ENCODE results near the gene AGMAT. TPM values are rescaled to one million over a fixed set of nuclear protein-coding genes. Genes with fewer than 3 reads are reported as not detected.
A peak's percentile ranks its signal among the peaks of the same experiment; 100 is the strongest.

The AGMAT gene
- total RNA-seq, 1 donor from 2014 or later = 30.1 TPM

DNA sequence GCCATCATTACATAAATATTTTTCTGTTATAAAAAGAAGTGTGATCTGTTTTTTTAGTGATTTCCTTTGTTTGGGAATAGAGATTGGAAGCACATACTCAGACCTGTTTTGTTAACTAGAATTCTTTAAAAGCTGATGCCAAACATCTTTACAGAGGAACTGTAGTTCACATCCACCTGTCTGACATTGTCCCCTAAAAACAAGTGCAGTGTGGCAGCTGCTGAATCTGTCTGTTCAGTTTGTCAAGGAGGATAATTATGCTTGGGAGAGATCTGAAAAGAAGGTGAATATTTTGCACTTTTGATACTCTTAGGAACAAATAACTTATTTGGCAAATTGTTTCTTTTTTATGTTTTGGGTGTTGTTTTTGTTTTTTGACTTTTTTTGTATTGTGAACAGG is 13.6 kb downstream of the AGMAT start:
- H3K4me3 Mint-ChIP-seq (ENCODE audit: low read depth) = no peak overlapping the region
- H3K4me1 Mint-ChIP-seq (ENCODE audit: low read depth) = peaks cover 2% of the 10 kb centered on the region
- H3K9me3 Mint-ChIP-seq = no peaks in the 10 kb centered on the region
- intact Hi-C loops (cut with micrococcal nuclease) = no loop called here
- no peak for DNase-seq (ENCODE audit: low spot score)
- peak overlapping the region; percentile 7 for H3K27ac Mint-ChIP-seq
- H3K36me3 Mint-ChIP-seq (ENCODE audit: low read depth) = peaks cover 54% of the 10 kb centered on the region
- H3K27me3 Mint-ChIP-seq (ENCODE audit: low read depth) = no peaks in the 10 kb centered on the region

DNA sequence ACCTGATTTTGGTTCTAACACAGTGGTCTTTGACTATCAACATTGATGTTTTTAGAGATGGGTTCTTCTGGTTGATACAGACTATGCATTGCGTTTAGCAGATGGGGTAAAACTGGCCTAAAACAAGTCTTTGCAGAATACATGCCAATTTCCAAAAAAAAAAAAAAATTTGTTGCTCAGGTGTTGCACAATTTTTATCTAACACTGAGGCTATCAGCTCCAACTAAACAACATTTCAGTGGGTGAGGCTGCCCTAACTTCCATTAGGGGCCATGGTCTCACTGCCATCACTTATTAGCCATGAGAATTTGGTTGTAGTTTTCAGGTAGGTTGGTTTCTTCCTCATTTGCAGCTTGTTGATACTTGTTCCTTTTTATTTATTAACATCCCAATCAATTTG is 14.0 kb downstream of the AGMAT start:
- no peaks in the 10 kb centered on the region for H3K27me3 Mint-ChIP-seq (ENCODE audit: low read depth)
- no peak overlapping the region for H3K4me3 Mint-ChIP-seq (ENCODE audit: low read depth)
- peaks cover 2% of the 10 kb centered on the region for H3K4me1 Mint-ChIP-seq (ENCODE audit: low read depth)
- intact Hi-C loops (cut with micrococcal nuclease) = no loop called here
- no peak overlapping the region for H3K27ac Mint-ChIP-seq
- peaks cover 58% of the 10 kb centered on the region for H3K36me3 Mint-ChIP-seq (ENCODE audit: low read depth)
- DNase-seq (ENCODE audit: low spot score) = no peak
- H3K9me3 Mint-ChIP-seq = no peaks in the 10 kb centered on the region

DNA sequence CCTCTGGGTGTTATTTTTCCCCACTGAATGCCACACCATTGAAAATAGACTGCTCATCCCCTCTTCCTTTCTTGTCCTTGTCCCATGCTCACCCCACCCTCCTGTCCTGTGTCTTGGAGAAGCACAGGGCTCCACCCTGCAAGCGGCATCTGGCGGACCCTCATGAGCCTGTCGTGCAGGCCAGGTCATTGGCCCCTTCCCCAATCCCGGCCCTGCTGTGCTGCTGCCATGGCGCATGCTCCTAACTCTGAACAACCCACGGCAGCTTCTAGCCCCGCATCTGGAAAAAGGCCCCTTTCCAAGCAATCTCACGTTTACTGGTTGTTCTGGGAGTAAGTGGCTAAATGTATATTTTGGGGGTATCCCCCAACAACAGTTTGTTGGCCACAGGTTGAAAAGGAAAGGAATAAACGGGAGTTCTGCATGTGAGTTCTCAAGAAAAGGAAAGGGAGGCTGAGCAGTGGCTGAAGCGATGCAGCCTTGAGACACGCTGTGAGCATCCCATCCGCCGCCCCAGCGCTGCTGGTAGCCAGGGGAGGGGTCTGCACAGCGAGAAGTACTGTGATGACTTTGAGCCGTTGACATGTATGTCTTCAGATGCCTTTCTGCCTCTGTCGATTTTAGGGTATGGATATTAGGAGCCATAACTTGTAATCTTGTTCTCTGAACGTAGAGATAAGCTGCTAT is 16.3 kb downstream of the AGMAT start:
- peaks cover 2% of the 10 kb centered on the region for H3K4me1 Mint-ChIP-seq (ENCODE audit: low read depth)
- H3K27ac Mint-ChIP-seq = no peak overlapping the region
- intact Hi-C loops (cut with micrococcal nuclease) = no loop called here
- H3K4me3 Mint-ChIP-seq (ENCODE audit: low read depth) = no peak overlapping the region
- no peaks in the 10 kb centered on the region for H3K27me3 Mint-ChIP-seq (ENCODE audit: low read depth)
- H3K36me3 Mint-ChIP-seq (ENCODE audit: low read depth) = peaks cover 64% of the 10 kb centered on the region
- no peaks in the 10 kb centered on the region for H3K9me3 Mint-ChIP-seq
- DNase-seq (ENCODE audit: low spot score) = no peak

GRCh38 chr1:15559189-15559810 is 25.6 kb downstream of the AGMAT start:
- H3K9me3 Mint-ChIP-seq = no peaks in the 10 kb centered on the region
- H3K27me3 Mint-ChIP-seq (ENCODE audit: low read depth) = no peaks in the 10 kb centered on the region
- peaks cover 30% of the 10 kb centered on the region for H3K36me3 Mint-ChIP-seq (ENCODE audit: low read depth)
- H3K4me3 Mint-ChIP-seq (ENCODE audit: low read depth) = no peak overlapping the region
- intact Hi-C loops (cut with micrococcal nuclease) = no loop called here
- H3K4me1 Mint-ChIP-seq (ENCODE audit: low read depth) = peaks cover 3% of the 10 kb centered on the region
- DNase-seq (ENCODE audit: low spot score) = no peak
- H3K27ac Mint-ChIP-seq = no peak overlapping the region

DNA sequence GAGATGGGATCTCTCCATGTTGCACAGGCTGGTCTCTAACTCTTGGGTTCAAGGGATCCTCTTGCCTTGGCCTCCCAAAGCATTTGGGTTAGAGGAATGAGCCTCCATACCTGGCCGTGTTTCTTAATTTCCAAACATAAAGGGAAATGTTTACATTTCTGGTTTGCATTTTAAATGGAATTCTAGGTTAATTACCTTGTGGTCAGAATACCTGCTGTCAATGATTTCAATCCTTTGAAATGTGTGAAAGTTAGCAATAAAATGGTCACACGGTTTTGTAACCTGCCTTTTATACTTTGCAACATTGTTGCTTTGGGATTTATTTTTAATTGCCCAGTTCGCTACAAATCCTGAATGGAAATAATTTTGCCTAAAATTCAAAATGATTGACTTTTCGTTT is 26.3 kb downstream of the AGMAT start:
- H3K36me3 Mint-ChIP-seq (ENCODE audit: low read depth) = peaks cover 26% of the 10 kb centered on the region
- intact Hi-C loops (cut with micrococcal nuclease) = no loop called here
- peaks cover 3% of the 10 kb centered on the region for H3K4me1 Mint-ChIP-seq (ENCODE audit: low read depth)
- H3K4me3 Mint-ChIP-seq (ENCODE audit: low read depth) = no peak overlapping the region
- no peak overlapping the region for H3K27ac Mint-ChIP-seq
- no peaks in the 10 kb centered on the region for H3K27me3 Mint-ChIP-seq (ENCODE audit: low read depth)
- H3K9me3 Mint-ChIP-seq = no peaks in the 10 kb centered on the region
- no peak for DNase-seq (ENCODE audit: low spot score)

DNA sequence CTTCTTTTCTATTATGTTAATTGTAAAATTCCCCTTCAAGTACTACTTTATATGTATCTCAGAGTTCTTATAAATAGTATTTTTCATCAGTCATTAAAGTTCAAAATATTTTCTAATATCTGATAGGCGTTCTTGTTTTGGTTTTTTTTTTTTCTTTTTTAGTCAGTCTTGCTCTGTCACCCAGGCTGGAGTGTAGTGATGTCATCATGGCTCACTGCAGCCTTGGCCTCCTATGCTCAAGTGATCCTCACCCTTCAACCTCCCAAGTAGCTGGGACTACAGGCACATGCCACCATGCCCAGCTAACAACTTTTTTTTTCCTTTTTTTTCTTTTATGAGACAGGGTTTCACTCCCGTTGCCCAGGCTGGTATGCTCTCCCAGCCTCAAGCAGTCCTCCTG is 27.3 kb downstream of the AGMAT start:
- Mint-ChIP-seq H3K4me3 (ENCODE audit: low read depth) (no peak overlapping the region), H3K27ac (no peak overlapping the region), H3K27me3 (ENCODE audit: low read depth) (no peaks in the 10 kb centered on the region), H3K36me3 (ENCODE audit: low read depth) (peaks cover 21% of the 10 kb centered on the region), H3K4me1 (ENCODE audit: low read depth) (peaks cover 3% of the 10 kb centered on the region), H3K9me3 (no peaks in the 10 kb centered on the region)
- intact Hi-C loops (cut with micrococcal nuclease) = no loop called here
- no peak for DNase-seq (ENCODE audit: low spot score)

DNA sequence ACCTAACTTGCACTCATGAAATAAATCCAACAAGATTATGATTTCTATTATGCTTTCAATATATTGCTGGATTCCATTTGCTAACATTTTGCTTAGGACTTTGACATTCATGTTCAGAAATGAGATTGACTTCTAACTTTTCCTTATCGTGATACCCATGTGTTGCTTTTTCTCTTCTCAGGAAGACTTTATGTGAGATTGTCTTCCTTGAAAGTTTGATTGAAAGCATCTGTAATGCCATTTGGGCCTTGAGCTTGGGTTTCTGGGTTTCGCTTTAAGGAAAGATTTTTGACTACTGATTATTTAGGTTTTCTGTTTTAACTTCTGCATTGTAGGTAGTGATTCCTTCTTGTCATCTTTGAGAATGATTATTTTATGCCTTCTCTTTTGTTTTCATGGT is 27.8 kb downstream of the AGMAT start:
- peaks cover 1% of the 10 kb centered on the region for H3K4me1 Mint-ChIP-seq (ENCODE audit: low read depth)
- intact Hi-C loops (cut with micrococcal nuclease) = no loop called here
- H3K4me3 Mint-ChIP-seq (ENCODE audit: low read depth) = no peak overlapping the region
- peaks cover 17% of the 10 kb centered on the region for H3K36me3 Mint-ChIP-seq (ENCODE audit: low read depth)
- DNase-seq (ENCODE audit: low spot score) = no peak
- H3K27ac Mint-ChIP-seq = no peak overlapping the region
- H3K27me3 Mint-ChIP-seq (ENCODE audit: low read depth) = no peaks in the 10 kb centered on the region
- H3K9me3 Mint-ChIP-seq = no peaks in the 10 kb centered on the region

- Mint-ChIP-seq H3K4me3 (ENCODE audit: low read depth) (no peak overlapping the region), H3K27ac (no peak overlapping the region), H3K4me1 (ENCODE audit: low read depth) (peaks cover 4% of the 10 kb centered on the region), H3K36me3 (ENCODE audit: low read depth) (peaks cover 14% of the 10 kb centered on the region), H3K9me3 (no peaks in the 10 kb centered on the region), H3K27me3 (ENCODE audit: low read depth) (no peaks in the 10 kb centered on the region)
- intact Hi-C loops (cut with micrococcal nuclease) = no loop called here
- no peak for DNase-seq (ENCODE audit: low spot score)
Observed at GRCh38 chr1:15550573-15550972, 34.3 kb downstream of the AGMAT start.

GRCh38 chr1:15546641-15547040 is 38.2 kb downstream of the AGMAT start:
- peaks cover 4% of the 10 kb centered on the region for H3K4me1 Mint-ChIP-seq (ENCODE audit: low read depth)
- H3K27me3 Mint-ChIP-seq (ENCODE audit: low read depth) = no peaks in the 10 kb centered on the region
- H3K27ac Mint-ChIP-seq = no peak overlapping the region
- no peak for DNase-seq (ENCODE audit: low spot score)
- no peaks in the 10 kb centered on the region for H3K9me3 Mint-ChIP-seq
- H3K36me3 Mint-ChIP-seq (ENCODE audit: low read depth) = peaks cover 30% of the 10 kb centered on the region
- no peak overlapping the region for H3K4me3 Mint-ChIP-seq (ENCODE audit: low read depth)
- intact Hi-C loops (cut with micrococcal nuclease) = no loop called here

- Mint-ChIP-seq H3K4me1 (ENCODE audit: low read depth) (no peaks in the 10 kb centered on the region), H3K27ac (no peak overlapping the region), H3K9me3 (no peaks in the 10 kb centered on the region), H3K4me3 (ENCODE audit: low read depth) (no peak overlapping the region), H3K36me3 (ENCODE audit: low read depth) (peaks cover 34% of the 10 kb centered on the region), H3K27me3 (ENCODE audit: low read depth) (no peaks in the 10 kb centered on the region)
- intact Hi-C loops (cut with micrococcal nuclease) = no loop called here
- DNase-seq (ENCODE audit: low spot score) = no peak
Observed at GRCh38 chr1:15543589-15544568, 41.0 kb downstream of the AGMAT start.

DNA sequence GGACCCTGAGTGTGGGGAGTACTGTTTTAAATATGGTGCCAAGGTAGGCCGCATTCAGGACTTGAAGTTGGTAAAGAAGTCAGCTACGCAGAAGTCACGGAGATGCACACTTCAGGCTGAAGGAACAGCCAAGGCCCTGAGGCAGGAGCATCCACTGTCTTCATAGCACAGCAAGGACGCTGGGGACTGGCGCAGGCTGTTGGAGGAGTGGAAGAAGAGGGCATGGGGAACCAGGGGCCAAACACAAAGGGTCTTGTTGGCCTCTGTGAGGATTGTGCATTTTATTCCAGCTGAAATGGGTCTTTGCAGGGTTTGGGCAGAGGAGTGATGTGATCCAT is 41.6 kb downstream of the AGMAT start:
- intact Hi-C loops (cut with micrococcal nuclease) = no loop called here
- Mint-ChIP-seq H3K36me3 (ENCODE audit: low read depth) (peaks cover 36% of the 10 kb centered on the region), H3K4me3 (ENCODE audit: low read depth) (no peak overlapping the region), H3K27ac (no peak overlapping the region), H3K4me1 (ENCODE audit: low read depth) (no peaks in the 10 kb centered on the region), H3K27me3 (ENCODE audit: low read depth) (no peaks in the 10 kb centered on the region), H3K9me3 (no peaks in the 10 kb centered on the region)
- no peak for DNase-seq (ENCODE audit: low spot score)

DNA sequence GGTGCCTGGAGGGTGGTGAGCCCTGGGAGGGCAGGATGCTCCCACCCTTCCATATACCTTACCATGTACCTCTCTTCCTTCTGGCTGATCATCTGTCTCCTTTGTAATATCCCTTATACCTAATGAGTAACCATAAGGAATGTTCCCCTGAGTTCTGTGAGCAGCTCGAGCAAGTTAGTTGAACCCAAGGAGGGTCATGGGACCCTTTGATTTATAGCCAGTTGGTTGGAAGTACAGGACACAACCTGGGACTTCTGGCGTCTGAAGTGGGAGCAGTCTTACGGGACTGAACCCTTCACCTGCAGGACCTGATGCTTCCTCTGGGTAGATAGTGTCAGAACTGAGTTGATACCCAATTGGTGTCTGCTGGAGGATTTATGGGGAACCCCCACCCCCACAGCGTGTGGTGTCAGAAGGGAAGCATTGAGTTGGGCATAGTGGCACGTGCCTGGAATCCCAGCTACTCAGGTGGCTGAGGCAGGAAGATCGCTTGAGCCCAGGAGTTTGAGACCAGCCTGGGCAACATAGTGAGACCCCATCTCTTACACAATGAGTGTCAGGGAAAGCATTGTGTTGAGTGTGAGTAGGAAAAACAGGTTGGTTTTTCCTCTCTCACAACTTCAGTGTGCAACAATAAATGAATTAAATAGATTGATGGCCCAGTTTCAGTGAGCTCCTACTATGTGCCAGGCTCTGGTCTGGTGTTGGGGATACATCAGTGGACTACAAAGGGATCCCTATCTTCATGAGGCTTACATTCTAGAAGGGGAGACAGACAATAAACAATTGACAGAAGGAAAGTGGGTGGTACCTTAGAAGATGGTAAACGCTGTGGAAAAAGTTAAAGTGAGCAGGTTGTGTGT is 42.2 kb downstream of the AGMAT start:
- H3K4me1 Mint-ChIP-seq (ENCODE audit: low read depth) = no peaks in the 10 kb centered on the region
- peaks cover 32% of the 10 kb centered on the region for H3K36me3 Mint-ChIP-seq (ENCODE audit: low read depth)
- no peak overlapping the region for H3K27ac Mint-ChIP-seq
- no peaks in the 10 kb centered on the region for H3K9me3 Mint-ChIP-seq
- H3K4me3 Mint-ChIP-seq (ENCODE audit: low read depth) = no peak overlapping the region
- no peaks in the 10 kb centered on the region for H3K27me3 Mint-ChIP-seq (ENCODE audit: low read depth)
- intact Hi-C loops (cut with micrococcal nuclease) = no loop called here
- no peak for DNase-seq (ENCODE audit: low spot score)
